ENCODE data around the gene SIGMAR1. TPM values are rescaled to one million over a fixed set of nuclear protein-coding genes. Genes with fewer than 3 reads are reported as not detected.

The SIGMAR1 gene
- total and polyA plus RNA-seq, 10 donors = 19.4 to 39.7 (median 27.6) TPM

- Histone ChIP-seq H3K27me3 (replicated peaks in 1 of 7) (no peaks in the 10 kb centered on the region), H3K9me3 (no peaks in the 10 kb centered on the region), H3K36me3 (peaks cover 0 to 5% (median 0%) of the 10 kb centered on the region in 6 donors), H3K4me1 (peaks cover 0 to 12% (median 0%) of the 10 kb centered on the region in 6 donors), H3K27ac (no peak overlapping the region), H3K4me3 (no peak overlapping the region)
- intact Hi-C loops (cut with DNase I; ENCODE audit: low total_unique reads) = no loop called here
- 84 to 96% (median 93%) methylated on average over 4 of the region's 4 CpGs for WGBS, 5 donors
- TF ChIP-seq POLR2A (IDR thresholded peaks at IDR 0.05) (no peak), POLR2AphosphoS5 (IDR thresholded peaks at IDR 0.05) (no peak)
- TF ChIP-seq, protein P1, sequence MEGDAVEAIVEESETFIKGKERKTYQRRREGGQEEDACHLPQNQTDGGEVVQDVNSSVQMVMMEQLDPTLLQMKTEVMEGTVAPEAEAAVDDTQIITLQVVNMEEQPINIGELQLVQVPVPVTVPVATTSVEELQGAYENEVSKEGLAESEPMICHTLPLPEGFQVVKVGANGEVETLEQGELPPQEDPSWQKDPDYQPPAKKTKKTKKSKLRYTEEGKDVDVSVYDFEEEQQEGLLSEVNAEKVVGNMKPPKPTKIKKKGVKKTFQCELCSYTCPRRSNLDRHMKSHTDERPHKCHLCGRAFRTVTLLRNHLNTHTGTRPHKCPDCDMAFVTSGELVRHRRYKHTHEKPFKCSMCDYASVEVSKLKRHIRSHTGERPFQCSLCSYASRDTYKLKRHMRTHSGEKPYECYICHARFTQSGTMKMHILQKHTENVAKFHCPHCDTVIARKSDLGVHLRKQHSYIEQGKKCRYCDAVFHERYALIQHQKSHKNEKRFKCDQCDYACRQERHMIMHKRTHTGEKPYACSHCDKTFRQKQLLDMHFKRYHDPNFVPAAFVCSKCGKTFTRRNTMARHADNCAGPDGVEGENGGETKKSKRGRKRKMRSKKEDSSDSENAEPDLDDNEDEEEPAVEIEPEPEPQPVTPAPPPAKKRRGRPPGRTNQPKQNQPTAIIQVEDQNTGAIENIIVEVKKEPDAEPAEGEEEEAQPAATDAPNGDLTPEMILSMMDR (IDR thresholded peaks at IDR 0.05 in 8 of 11, conservative IDR thresholded peaks at IDR 0.05 in 3 of 11) = no peak
- DNase-seq = no peak
Observed at GRCh38 chr9:34685591-34685990, 48.0 kb upstream of the SIGMAR1 start.

DNA sequence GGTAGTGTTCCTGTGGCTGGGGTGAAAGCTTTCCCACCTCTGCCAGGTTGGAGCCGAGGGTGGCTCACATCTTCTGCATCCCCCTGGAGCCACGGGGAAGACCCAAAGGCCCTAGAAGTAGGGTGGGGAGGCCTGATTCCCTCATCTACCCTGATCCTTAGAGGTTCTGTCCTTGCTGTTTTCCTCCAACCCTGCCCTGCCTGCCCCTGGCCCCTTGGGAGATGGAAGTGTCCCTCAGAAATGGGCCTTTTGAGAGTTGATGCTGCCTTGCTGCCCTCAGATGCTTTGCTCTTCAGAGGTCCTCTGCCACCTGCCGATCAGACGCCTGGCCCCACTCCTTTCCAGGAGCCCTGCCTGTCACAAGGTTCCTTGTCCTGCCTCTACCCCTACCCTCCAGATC, 47.2 kb upstream of the SIGMAR1 start:
- intact Hi-C loops (cut with DNase I; ENCODE audit: low total_unique reads) = no loop called here
- TF ChIP-seq POLR2AphosphoS5 (IDR thresholded peaks at IDR 0.05) (no peak), POLR2A (IDR thresholded peaks at IDR 0.05) (no peak)
- TF ChIP-seq, protein P1 (IDR thresholded peaks at IDR 0.05 in 8 of 11, conservative IDR thresholded peaks at IDR 0.05 in 3 of 11) = no peak
- Histone ChIP-seq H3K9me3 (no peaks in the 10 kb centered on the region), H3K27me3 (replicated peaks in 1 of 7) (no peaks in the 10 kb centered on the region), H3K4me3 (no peak overlapping the region), H3K4me1 (peaks cover 0 to 9% (median 0%) of the 10 kb centered on the region in 6 donors), H3K36me3 (peaks cover 0 to 5% (median 0%) of the 10 kb centered on the region in 6 donors), H3K27ac (no peak overlapping the region)
- no peak for DNase-seq
- 92 to 98% (median 95%) methylated on average over 3 to 4 of the region's 4 CpGs for WGBS, 5 donors

- TF ChIP-seq POLR2A (IDR thresholded peaks at IDR 0.05) (no peak), POLR2AphosphoS5 (IDR thresholded peaks at IDR 0.05) (no peak)
- TF ChIP-seq, protein P1 (IDR thresholded peaks at IDR 0.05 in 8 of 11, conservative IDR thresholded peaks at IDR 0.05 in 3 of 11) = no peak
- intact Hi-C loops (cut with DNase I; ENCODE audit: low total_unique reads) = no loop called here
- whole genome bisulfite sequencing, 5 donors = 74 to 82% (median 76%) methylated on average over 4 of the region's 4 CpGs
Observed at GRCh38 chr9:34684145-34684544, 46.6 kb upstream of the SIGMAR1 start.

GRCh38 chr9:34675869-34676268, 38.3 kb upstream of the SIGMAR1 start:
- Histone ChIP-seq H3K4me1 (no peaks in the 10 kb centered on the region), H3K36me3 (no peaks in the 10 kb centered on the region), H3K27ac (no peak overlapping the region), H3K27me3 (replicated peaks in 1 of 7) (no peaks in the 10 kb centered on the region), H3K4me3 (no peak overlapping the region), H3K9me3 (no peaks in the 10 kb centered on the region)
- DNase-seq = no peak
- 93 to 96% (median 95%) methylated on average over 2 of the region's 2 CpGs for WGBS, 5 donors
- TF ChIP-seq POLR2AphosphoS5 (IDR thresholded peaks at IDR 0.05) (no peak), POLR2A (IDR thresholded peaks at IDR 0.05) (no peak)
- TF ChIP-seq, protein P1 (IDR thresholded peaks at IDR 0.05 in 8 of 11, conservative IDR thresholded peaks at IDR 0.05 in 3 of 11) = no peak
- intact Hi-C loops (cut with DNase I; ENCODE audit: low total_unique reads) = no loop called here

More at GRCh38 chr9:34684145-34684544, 46.6 kb upstream of the SIGMAR1 start:
- Histone ChIP-seq H3K36me3 (peaks cover 0 to 5% (median 0%) of the 10 kb centered on the region in 6 donors), H3K9me3 (no peaks in the 10 kb centered on the region), H3K4me3 (no peak overlapping the region), H3K27me3 (replicated peaks in 1 of 7) (no peaks in the 10 kb centered on the region), H3K4me1 (peaks cover 0 to 9% (median 0%) of the 10 kb centered on the region in 6 donors), H3K27ac (no peak overlapping the region)
- DNase-seq = no peak

All from spleen (tissue), 11 donors.